Endothelial cell (in vitro differentiated cells): ENCODE data around the gene TMEM165. TPM values are rescaled to one million over a fixed set of nuclear protein-coding genes. Genes with fewer than 3 reads are reported as not detected.

Experiments
- DNase-seq: peaks from one replicate; pipeline ENCODE4 v3.0.0; 2021; ENCODE audit warnings: low spot score
- H3K27ac Mint-ChIP-seq: one replicate; pipeline ENCODE4 v1.8.0; 2021; ENCODE audit warnings: mixed read lengths, inconsistent platforms; ENCODE audit not compliant: unreplicated experiment
- H3K27me3 Mint-ChIP-seq: one replicate; pipeline ENCODE4 v1.8.0; 2021; ENCODE audit warnings: mild to moderate bottlenecking, moderate library complexity, mixed read lengths, inconsistent platforms; ENCODE audit not compliant: unreplicated experiment
- H3K36me3 Mint-ChIP-seq: one replicate; pipeline ENCODE4 v1.8.0; 2021; ENCODE audit warnings: mild to moderate bottlenecking, low read depth, mixed read lengths, inconsistent platforms; ENCODE audit not compliant: unreplicated experiment
- H3K4me1 Mint-ChIP-seq: one replicate; pipeline ENCODE4 v1.8.0; 2021; ENCODE audit warnings: mild to moderate bottlenecking, mixed read lengths, inconsistent platforms; ENCODE audit not compliant: unreplicated experiment
- H3K4me3 Mint-ChIP-seq: one replicate; pipeline ENCODE4 v1.8.0; 2021; ENCODE audit warnings: mild to moderate bottlenecking, mixed read lengths, inconsistent platforms; ENCODE audit not compliant: unreplicated experiment
- H3K9me3 Mint-ChIP-seq: one replicate; pipeline ENCODE4 v1.8.0; 2021; ENCODE audit warnings: mixed read lengths, inconsistent platforms; ENCODE audit not compliant: unreplicated experiment
- CTCF ChIP-seq: fragments of 200-600 bp; sonication (generic); IDR thresholded peaks from one replicate; pipeline ENCODE4 v1.5.0; 2021; ENCODE audit warnings: antibody characterized with exemption; ENCODE audit not compliant: unreplicated experiment
- total RNA-seq: library from RNA; stranded (reverse); fragmentation: NEBNext Ultra II Directional; extraction: Animal tissue kit (Norgen Biotek cat#: 25700); gene quantifications from one replicate; pipeline ENCODE4 v1.2.1, GENCODE V29; 2021; ENCODE audit not compliant: unreplicated experiment

TMEM165 gene
- total RNA-seq, 1 donor from 2014 or later, result 197 TPM

- TF ChIP-seq CTCF, result no peak
- Mint-ChIP-seq H3K36me3 (peaks cover 33% of the 10 kb centered on the region), H3K27me3 (peaks cover 7% of the 10 kb centered on the region), H3K27ac (peak overlapping the region; percentile 93), H3K4me3 (peak overlapping the region; percentile 21), H3K9me3 (no peaks in the 10 kb centered on the region), H3K4me1 (peaks cover 47% of the 10 kb centered on the region)
- DNase-seq, result no peak
Measured at GRCh38 chr4:55363691-55364351, 31.9 kb upstream of the TMEM165 start.

GRCh38 chr4:55364691-55365344 is 30.9 kb upstream of the TMEM165 start:
- Mint-ChIP-seq H3K27me3 (peaks cover 7% of the 10 kb centered on the region), H3K4me3 (peak overlapping the region; percentile 72), H3K27ac (peak overlapping the region; percentile 99), H3K4me1 (peaks cover 48% of the 10 kb centered on the region), H3K9me3 (no peaks in the 10 kb centered on the region), H3K36me3 (peaks cover 36% of the 10 kb centered on the region)
- DNase-seq, result peak; percentile 46
- no peak for TF ChIP-seq CTCF

- peaks cover 7% of the 10 kb centered on the region for H3K27me3 Mint-ChIP-seq
- no peak for TF ChIP-seq CTCF
- peak overlapping the region; percentile 72 for H3K4me3 Mint-ChIP-seq
- no peaks in the 10 kb centered on the region for H3K9me3 Mint-ChIP-seq
- H3K27ac Mint-ChIP-seq, result peak overlapping the region; percentile 99
- peaks cover 50% of the 10 kb centered on the region for H3K4me1 Mint-ChIP-seq
- no peak for DNase-seq
- peaks cover 42% of the 10 kb centered on the region for H3K36me3 Mint-ChIP-seq
Measured at GRCh38 chr4:55365345-55365728, 30.4 kb upstream of the TMEM165 start.

GRCh38 chr4:55366621-55367020 is 29.1 kb upstream of the TMEM165 start:
- Mint-ChIP-seq H3K27ac (peak overlapping the region; percentile 85), H3K36me3 (peaks cover 42% of the 10 kb centered on the region), H3K27me3 (peaks cover 7% of the 10 kb centered on the region), H3K4me1 (peaks cover 50% of the 10 kb centered on the region), H3K9me3 (no peaks in the 10 kb centered on the region), H3K4me3 (no peak overlapping the region)
- DNase-seq, result no peak
- no peak for TF ChIP-seq CTCF

GRCh38 chr4:55367084-55367722 is 28.6 kb upstream of the TMEM165 start:
- DNase-seq, result no peak
- Mint-ChIP-seq H3K36me3 (peaks cover 38% of the 10 kb centered on the region), H3K9me3 (no peaks in the 10 kb centered on the region), H3K4me1 (peaks cover 49% of the 10 kb centered on the region), H3K27me3 (peaks cover 6% of the 10 kb centered on the region), H3K4me3 (peak overlapping the region; percentile 38), H3K27ac (peak overlapping the region; percentile 85)
- no peak for TF ChIP-seq CTCF
